AG04450 (cell line): Measurements from ENCODE around the gene ATP5ME. TPM values are rescaled to one million over a fixed set of nuclear protein-coding genes. Genes with fewer than 3 reads are reported as not detected.

Experiments
- CTCF ChIA-PET: fragments of 300-600, 350-600 bp; formaldehyde crosslinking; extraction: SDS; loops from one replicate; lab custom pipeline; 2022; ENCODE audit warnings: antibody characterized with exemption, inconsistent platforms; lab: Charles Lee
- POLR2A ChIA-PET: fragments of 350-600 bp; formaldehyde crosslinking; extraction: SDS; loops from one replicate; lab custom pipeline; 2021; ENCODE audit warnings: antibody characterized with exemption, inconsistent platforms; lab: Yijun Ruan, JAX
- DNase-seq: peaks from one replicate; pipeline ENCODE4 v3.0.0-alpha.2; 2011; ENCODE audit warnings: low read depth, low spot score
- H3K27ac ChIP-seq: one replicate; pipeline ENCODE4 v1.5.1; 2012; ENCODE audit warnings: low read depth, low read length, control low read depth
- H3K27me3 ChIP-seq: one replicate; pipeline ENCODE4 v1.6.0; 2012; ENCODE audit warnings: low read length; ENCODE audit not compliant: control insufficient read depth, insufficient read depth
- H3K4me3 ChIP-seq: 2 replicates; pipeline ENCODE4 v1.5.1; 2011; ENCODE audit warnings: mild to moderate bottlenecking, low read depth, low read length, control low read depth
- H3K9me3 ChIP-seq: 2 replicates; pipeline ENCODE4 v1.5.1; 2012; ENCODE audit warnings: low read length; ENCODE audit not compliant: control insufficient read depth, insufficient read depth
- polyA plus RNA-seq: library from polyadenylated mRNA; depleted of rRNA; stranded (reverse); fragments of >200 nt; gene quantifications from 2 replicates; pipeline ENCODE4 v1.2.3, GENCODE V29; 2011
- TF ChIP-seq, protein P1 (sequence below): IDR thresholded peaks from 2 replicates; pipeline ENCODE4 v1.5.1; 2011; ENCODE audit warnings: low read depth, low read length, control low read depth, inconsistent platforms

The ATP5ME gene
- polyA plus RNA-seq, 1 experiment = 262 TPM

- POLR2A ChIA-PET = no interaction called here
- CTCF ChIA-PET = no interaction called here
Observed at GRCh38 chr4:657834-658667, 16.0 kb downstream of the ATP5ME start.

DNA sequence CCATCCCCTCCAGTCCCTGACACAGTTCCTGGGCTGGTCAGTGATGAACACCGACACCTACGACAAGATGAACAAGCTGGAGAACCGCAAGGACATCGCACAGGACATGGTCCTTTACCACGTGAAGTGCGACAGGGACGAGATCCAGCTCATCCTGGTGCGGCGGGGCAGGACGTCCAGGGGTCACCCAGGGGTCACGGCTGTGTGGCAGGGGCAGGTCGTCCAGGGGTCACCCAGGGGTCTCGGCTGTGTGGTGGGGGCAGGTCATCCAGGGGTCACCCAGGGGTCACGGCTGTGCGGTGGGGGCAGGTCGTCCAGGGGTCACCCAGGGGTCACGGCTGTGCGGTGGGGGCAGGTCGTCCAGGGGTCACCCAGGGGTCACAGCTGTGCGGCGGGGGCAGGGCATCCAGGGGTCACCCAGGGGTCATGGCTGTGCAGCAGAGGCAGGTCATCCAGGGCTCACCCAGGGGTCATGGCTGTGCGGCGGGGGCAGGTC, 16.7 kb downstream of the ATP5ME start:
- Histone ChIP-seq H3K27ac (no peak overlapping the region), H3K9me3 (peaks cover 84% of the 10 kb centered on the region), H3K27me3 (peaks cover 3% of the 10 kb centered on the region), H3K4me3 (no peak overlapping the region)
- no peak for DNase-seq
- ChIA-PET CTCF (no interaction called here), POLR2A (no interaction called here)
- TF ChIP-seq, protein P1, sequence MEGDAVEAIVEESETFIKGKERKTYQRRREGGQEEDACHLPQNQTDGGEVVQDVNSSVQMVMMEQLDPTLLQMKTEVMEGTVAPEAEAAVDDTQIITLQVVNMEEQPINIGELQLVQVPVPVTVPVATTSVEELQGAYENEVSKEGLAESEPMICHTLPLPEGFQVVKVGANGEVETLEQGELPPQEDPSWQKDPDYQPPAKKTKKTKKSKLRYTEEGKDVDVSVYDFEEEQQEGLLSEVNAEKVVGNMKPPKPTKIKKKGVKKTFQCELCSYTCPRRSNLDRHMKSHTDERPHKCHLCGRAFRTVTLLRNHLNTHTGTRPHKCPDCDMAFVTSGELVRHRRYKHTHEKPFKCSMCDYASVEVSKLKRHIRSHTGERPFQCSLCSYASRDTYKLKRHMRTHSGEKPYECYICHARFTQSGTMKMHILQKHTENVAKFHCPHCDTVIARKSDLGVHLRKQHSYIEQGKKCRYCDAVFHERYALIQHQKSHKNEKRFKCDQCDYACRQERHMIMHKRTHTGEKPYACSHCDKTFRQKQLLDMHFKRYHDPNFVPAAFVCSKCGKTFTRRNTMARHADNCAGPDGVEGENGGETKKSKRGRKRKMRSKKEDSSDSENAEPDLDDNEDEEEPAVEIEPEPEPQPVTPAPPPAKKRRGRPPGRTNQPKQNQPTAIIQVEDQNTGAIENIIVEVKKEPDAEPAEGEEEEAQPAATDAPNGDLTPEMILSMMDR = no peak

More at GRCh38 chr4:657834-658667, 16.0 kb downstream of the ATP5ME start:
- Histone ChIP-seq H3K27me3 (peaks cover 1% of the 10 kb centered on the region), H3K9me3 (peaks cover 89% of the 10 kb centered on the region), H3K4me3 (no peak overlapping the region), H3K27ac (no peak overlapping the region)
- TF ChIP-seq, protein P1 = no peak
- DNase-seq = no peak

GRCh38 chr4:656436-657337, 17.4 kb downstream of the ATP5ME start:
- peaks cover 5% of the 10 kb centered on the region for H3K27me3 ChIP-seq
- CTCF ChIA-PET = no interaction called here
- H3K4me3 ChIP-seq = no peak overlapping the region
- H3K9me3 ChIP-seq = peaks cover 80% of the 10 kb centered on the region
- no peak overlapping the region for H3K27ac ChIP-seq
- POLR2A ChIA-PET = no interaction called here
- DNase-seq = no peak
- TF ChIP-seq, protein P1 = no peak

DNA sequence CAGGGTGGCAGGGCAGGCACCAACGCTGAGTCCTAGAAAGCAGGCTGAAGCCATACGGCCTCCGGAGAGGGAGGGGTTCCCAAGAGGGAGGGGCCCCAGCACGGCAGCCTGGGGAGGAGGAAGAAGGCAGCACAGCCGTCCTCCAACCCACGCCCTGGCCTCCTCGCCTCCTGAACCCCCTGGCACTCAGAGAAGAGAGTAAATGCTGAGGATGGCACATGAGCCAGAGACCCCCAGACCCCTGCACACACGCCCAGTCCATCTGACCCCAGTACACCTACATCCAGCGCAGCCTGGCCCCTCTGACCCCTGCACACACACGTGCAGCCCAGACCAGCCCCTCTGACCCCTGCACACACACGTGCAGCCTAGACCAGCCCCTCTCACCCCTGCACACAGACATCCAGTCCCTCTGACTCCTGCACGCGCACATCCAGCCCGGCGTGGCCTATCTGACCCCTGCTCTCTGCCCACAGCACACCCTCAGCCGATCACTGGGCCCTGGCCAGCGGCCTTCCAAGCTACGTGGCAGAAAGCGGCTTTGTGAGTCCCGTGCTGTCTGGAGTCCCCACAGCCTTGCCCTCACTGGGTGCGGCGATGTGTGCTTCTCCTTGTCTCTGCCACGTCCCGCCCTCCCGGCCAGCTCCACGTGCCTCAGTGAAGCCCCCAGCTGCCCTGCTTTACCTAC, 18.5 kb downstream of the ATP5ME start:
- no peak overlapping the region for H3K4me3 ChIP-seq
- TF ChIP-seq, protein P1 = no peak
- no peak for DNase-seq
- H3K27me3 ChIP-seq = peaks cover 8% of the 10 kb centered on the region
- POLR2A ChIA-PET = no interaction called here
- peaks cover 84% of the 10 kb centered on the region for H3K9me3 ChIP-seq
- CTCF ChIA-PET = no interaction called here
- H3K27ac ChIP-seq = no peak overlapping the region
